ENCODE measurements around the gene CHSY1. TPM values are rescaled to one million over a fixed set of nuclear protein-coding genes. Genes with fewer than 3 reads are reported as not detected.
A peak's percentile ranks its signal among the peaks of the same experiment; 100 is the strongest.

CHSY1 gene
- 10 to 100 TPM in 3 of 4 donors, 1 to 10 TPM in 1; 8.8 to 19.3 (median 11.4) TPM for total RNA-seq

GRCh38 chr15:101251830-101252820 is at the start of gene CHSY1:
TSS of gene CHSY1 (minus strand) at chr15:101252048. CDS start at chr15:101251456, 592 bp downstream.
- intact Hi-C loops (cut with DNase I): no loop called here
- Histone ChIP-seq H3K4me3 (peak within 1 kb of the TSS; percentile 70 to 95 (median 80)), H3K27me3 (no peaks in the 10 kb centered on the region), H3K4me1 (peaks cover 29 to 53% (median 35%) of the 10 kb centered on the region in 3 donors), H3K27ac (peak within 1 kb of the TSS; percentile 85 to 99 (median 94)), H3K9me3 (no peaks in the 10 kb centered on the region), H3K36me3 (no peaks in the 10 kb centered on the region)
- DNase-seq: peak; percentile 47
- TF ChIP-seq CTCF (IDR thresholded peaks at IDR 0.05): peak in 2 of 6 experiments; percentile 7 to 12
- peak in 3 of 4 donors; percentile 63 to 95 (median 93) for TF ChIP-seq POLR2A (IDR thresholded peaks at IDR 0.05)
- 2 to 8% methylated on average over 6 to 15 of the region's 108 CpGs for WGBS, 2 donors

GRCh38 chr15:101296418-101297405 is 44.9 kb upstream of the CHSY1 start:
- 58 to 71% methylated on average over 7 to 8 of the region's 9 CpGs for WGBS, 2 donors
- no peak for DNase-seq
- intact Hi-C loops (cut with DNase I): loop anchor here (5.0 kb wide), 1 partner anchor 351 kb away; no protein-coding TSS in a partner anchor
- no peak overlapping the region for H3K27ac ChIP-seq
- TF ChIP-seq POLR2A (IDR thresholded peaks at IDR 0.05) (no peak), CTCF (IDR thresholded peaks at IDR 0.05) (no peak)
- H3K27me3 ChIP-seq: no peaks in the 10 kb centered on the region
- peaks cover 6 to 39% (median 25%) of the 10 kb centered on the region in 3 donors for H3K4me1 ChIP-seq
- H3K4me3 ChIP-seq: no peak overlapping the region
- no peaks in the 10 kb centered on the region for H3K9me3 ChIP-seq
- peaks cover 0 to 5% (median 0%) of the 10 kb centered on the region in 3 donors for H3K36me3 ChIP-seq

- intact Hi-C loops (cut with DNase I): loop anchor here (5.0 kb wide), 1 partner anchor 352 kb away; no protein-coding TSS in a partner anchor
- Histone ChIP-seq H3K4me1 (peaks cover 6 to 47% (median 25%) of the 10 kb centered on the region in 3 donors), H3K36me3 (peaks cover 0 to 14% (median 0%) of the 10 kb centered on the region in 3 donors), H3K27ac (peak overlapping the region; percentile 91 to 99 (median 94)), H3K4me3 (peak overlapping the region; percentile 73 to 94 (median 82)), H3K9me3 (no peaks in the 10 kb centered on the region), H3K27me3 (no peaks in the 10 kb centered on the region)
- no peak for DNase-seq
- no peak for TF ChIP-seq POLR2A (IDR thresholded peaks at IDR 0.05)
- no peak for TF ChIP-seq CTCF (IDR thresholded peaks at IDR 0.05)
- 4% methylated on average over 7 to 9 of the region's 20 CpGs for WGBS, 2 donors
Measured at GRCh38 chr15:101295607-101296161, 43.8 kb upstream of the CHSY1 start.

- intact Hi-C loops (cut with DNase I): loop anchor here (5.0 kb wide), 1 partner anchor 352 kb away; no protein-coding TSS in a partner anchor
- H3K4me1 ChIP-seq: peaks cover 6 to 48% (median 25%) of the 10 kb centered on the region in 3 donors
- WGBS, 2 donors: 1 to 2% methylated on average over 13 to 22 of the region's 87 CpGs
Measured at GRCh38 chr15:101294731-101295606, 43.1 kb upstream of the CHSY1 start, which contains the start of gene SNRPA1. TSS of gene SNRPA1 (minus strand) at chr15:101295248. CDS start at chr15:101295178, 70 bp downstream.

More at GRCh38 chr15:101294731-101295606, 43.1 kb upstream of the CHSY1 start, which contains the start of gene SNRPA1:
- H3K27me3 ChIP-seq: no peaks in the 10 kb centered on the region
- peak in 2 of 4 donors; percentile 66 to 93 for TF ChIP-seq POLR2A (IDR thresholded peaks at IDR 0.05)
- peak in 2 of 6 experiments; percentile 15 to 54 for TF ChIP-seq CTCF (IDR thresholded peaks at IDR 0.05)
- H3K9me3 ChIP-seq: no peaks in the 10 kb centered on the region
- peak within 1 kb of the TSS; percentile 91 to 99 (median 94) for H3K27ac ChIP-seq
- peaks cover 0 to 21% (median 0%) of the 10 kb centered on the region in 3 donors for H3K36me3 ChIP-seq
- peak within 1 kb of the TSS; percentile 73 to 94 (median 82) for H3K4me3 ChIP-seq
- peak; percentile 86 for DNase-seq
